GM12864 (cell line): Measurements from ENCODE around the gene KREMEN1.
A peak's percentile ranks its signal among the peaks of the same experiment; 100 is the strongest.

Experiments used
- DNase-seq: peaks from one replicate; pipeline ENCODE4 v3.0.0-alpha.2; 2011; ENCODE audit warnings: low read depth
- H3K4me3 ChIP-seq: 2 replicates; pipeline ENCODE4 v1.5.1; 2011; ENCODE audit warnings: mild to moderate bottlenecking, low read depth, low read length, control low read depth
- TF ChIP-seq, protein P1 (sequence below): IDR thresholded peaks from 2 replicates; pipeline ENCODE4 v1.5.1; 2011; ENCODE audit warnings: low read depth, mild to moderate bottlenecking, moderate library complexity, low read length, control low read depth, inconsistent platforms; ENCODE audit errors: missing control alignments

KREMEN1 gene

DNA sequence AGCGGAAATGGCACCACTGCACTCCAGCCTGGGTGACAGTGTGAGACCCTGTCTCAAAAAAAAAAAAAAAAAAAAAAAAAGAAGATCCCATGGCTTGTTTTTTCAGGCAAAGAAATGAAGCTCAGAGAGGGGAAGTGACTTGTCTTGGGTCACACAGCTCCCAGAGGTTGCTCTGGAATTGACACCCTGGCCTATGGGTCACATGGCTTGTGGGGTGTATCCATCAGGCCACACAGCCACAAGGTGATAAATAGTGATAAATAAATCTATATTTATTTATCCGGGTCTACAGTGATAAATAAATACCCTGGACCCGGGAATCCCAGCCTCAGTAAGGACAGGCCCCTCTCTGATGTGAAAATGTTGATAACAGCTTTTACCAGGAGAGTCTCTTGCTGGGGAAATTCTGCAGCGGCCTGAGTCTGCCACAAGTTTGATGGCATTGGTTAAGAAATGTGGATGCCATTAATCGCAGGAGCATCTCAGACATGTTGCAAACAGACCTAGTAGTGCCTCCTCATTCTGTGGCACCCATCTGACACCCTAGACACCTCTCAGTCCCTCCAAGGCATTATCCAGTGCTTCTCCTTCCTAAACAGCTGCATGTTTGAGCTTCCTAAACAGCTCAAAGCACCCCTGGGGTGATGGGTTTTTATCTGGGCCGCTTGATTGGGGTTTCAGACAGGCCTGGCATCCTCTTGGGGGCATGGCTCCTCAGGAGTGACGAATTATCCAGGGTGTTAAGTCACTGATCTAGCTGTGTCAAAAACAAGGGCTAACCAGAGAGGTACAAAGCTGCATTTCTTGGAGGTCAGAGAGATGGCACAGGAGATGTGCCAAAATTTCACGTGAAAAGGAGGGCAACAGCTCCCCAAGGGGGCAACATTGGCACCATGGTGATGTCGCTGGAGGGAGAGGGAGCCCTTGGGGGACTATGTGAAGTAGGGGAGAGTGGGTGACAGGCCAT, 130.9 kb downstream of the KREMEN1 start:
- DNase-seq = no peak
- no peak overlapping the region for H3K4me3 ChIP-seq
- TF ChIP-seq, protein P1, sequence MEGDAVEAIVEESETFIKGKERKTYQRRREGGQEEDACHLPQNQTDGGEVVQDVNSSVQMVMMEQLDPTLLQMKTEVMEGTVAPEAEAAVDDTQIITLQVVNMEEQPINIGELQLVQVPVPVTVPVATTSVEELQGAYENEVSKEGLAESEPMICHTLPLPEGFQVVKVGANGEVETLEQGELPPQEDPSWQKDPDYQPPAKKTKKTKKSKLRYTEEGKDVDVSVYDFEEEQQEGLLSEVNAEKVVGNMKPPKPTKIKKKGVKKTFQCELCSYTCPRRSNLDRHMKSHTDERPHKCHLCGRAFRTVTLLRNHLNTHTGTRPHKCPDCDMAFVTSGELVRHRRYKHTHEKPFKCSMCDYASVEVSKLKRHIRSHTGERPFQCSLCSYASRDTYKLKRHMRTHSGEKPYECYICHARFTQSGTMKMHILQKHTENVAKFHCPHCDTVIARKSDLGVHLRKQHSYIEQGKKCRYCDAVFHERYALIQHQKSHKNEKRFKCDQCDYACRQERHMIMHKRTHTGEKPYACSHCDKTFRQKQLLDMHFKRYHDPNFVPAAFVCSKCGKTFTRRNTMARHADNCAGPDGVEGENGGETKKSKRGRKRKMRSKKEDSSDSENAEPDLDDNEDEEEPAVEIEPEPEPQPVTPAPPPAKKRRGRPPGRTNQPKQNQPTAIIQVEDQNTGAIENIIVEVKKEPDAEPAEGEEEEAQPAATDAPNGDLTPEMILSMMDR = no peak

DNA sequence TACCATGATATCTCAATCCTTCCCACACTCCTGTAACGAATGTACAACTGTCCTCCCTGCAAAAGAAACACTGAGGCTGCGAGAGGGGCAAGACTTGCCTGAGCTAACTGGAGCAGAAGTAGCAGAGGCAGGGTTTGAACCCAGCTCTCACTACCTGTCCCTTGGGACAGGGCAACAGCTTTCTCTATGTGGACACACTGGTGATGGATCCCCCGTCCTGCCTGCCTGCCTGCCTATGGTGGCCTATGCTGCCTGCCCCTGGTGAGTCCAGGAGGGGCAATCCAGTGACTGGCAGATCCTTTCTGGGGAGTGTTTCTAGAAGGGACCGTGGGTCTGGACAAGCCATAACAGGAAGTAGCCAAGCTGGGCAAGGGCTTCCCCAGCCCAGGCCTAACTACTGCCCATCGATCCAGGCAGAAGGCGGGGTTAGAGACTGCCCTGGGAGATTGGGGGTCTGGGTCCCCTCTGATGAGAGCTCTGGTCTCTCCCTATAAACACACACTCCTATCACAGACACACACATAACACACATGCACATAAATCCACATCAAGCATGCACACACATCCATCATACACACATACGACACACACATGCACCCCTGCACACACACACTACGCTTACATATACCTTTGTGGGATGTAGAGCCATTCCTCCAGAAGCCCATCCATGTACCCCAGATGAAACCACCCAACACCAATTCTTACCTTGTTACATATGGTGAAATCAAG, 131.8 kb downstream of the KREMEN1 start:
- TF ChIP-seq, protein P1 = no peak
- no peak overlapping the region; the same call in 1 of the 2 replicates for H3K4me3 ChIP-seq
- DNase-seq = no peak

DNA sequence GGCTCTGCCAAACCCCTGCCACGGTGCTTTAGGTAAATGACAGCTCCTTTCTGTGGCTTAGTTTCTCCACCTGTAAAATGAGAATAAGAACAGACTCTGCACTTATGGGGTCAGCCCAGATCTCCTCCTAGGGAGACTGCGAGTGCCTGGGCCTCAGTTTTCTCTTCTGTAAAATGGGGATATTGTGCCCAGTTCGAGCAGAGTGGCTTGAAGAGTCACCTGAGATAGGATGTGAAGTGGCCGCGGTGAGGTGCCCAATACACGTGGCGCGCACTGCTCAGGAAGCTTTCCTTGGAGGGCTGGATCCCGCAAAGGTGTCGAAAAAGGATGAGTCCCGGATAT, 132.4 kb downstream of the KREMEN1 start:
- TF ChIP-seq, protein P1 = no peak
- DNase-seq = no peak
- peak overlapping the region; percentile 20 for H3K4me3 ChIP-seq

DNA sequence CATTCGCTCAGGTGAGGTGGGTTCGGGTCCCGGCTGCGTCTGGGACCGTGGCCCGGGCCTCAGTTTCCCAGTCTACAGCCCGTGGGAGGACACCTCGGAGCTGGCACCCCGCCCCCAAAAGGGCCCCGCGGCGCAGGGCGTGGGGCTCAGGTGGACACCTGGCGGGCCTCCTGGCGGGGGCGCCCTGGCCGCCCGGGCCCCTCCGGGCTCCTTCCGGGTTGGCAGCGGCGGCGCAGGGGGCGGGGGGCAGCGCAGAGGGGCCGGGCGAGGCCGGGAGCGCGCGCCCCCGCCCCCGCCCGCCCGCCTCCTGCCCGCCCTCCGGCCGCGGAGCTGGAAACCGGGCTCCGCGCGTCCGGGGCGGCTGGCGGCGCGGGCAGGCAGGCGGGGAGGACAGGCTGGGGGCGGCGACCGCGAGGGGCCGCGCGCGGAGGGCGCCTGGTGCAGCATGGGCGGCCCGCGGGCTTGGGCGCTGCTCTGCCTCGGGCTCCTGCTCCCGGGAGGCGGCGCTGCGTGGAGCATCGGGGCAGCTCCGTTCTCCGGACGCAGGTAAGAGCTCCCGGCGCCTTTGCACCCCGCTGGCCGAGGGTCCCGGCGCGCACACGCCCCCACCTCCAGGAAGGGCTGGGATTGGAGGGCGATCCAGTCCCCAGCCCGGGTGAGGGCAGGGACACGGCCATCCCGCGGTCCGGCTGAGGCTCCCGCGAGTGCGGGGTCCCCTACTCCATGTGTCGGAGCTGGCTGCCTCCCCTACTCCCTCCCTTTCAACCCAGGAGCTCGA, 132.9 kb downstream of the KREMEN1 start, which contains the start of gene EMID1:
TSS of gene EMID1 (plus strand) at position 303 of the 778 bp plus-strand sequence. CDS start at position 446, 143 bp downstream.
- TF ChIP-seq, protein P1 = no peak
- H3K4me3 ChIP-seq = peak within 1 kb of the TSS; percentile 67
- DNase-seq = no peak

DNA sequence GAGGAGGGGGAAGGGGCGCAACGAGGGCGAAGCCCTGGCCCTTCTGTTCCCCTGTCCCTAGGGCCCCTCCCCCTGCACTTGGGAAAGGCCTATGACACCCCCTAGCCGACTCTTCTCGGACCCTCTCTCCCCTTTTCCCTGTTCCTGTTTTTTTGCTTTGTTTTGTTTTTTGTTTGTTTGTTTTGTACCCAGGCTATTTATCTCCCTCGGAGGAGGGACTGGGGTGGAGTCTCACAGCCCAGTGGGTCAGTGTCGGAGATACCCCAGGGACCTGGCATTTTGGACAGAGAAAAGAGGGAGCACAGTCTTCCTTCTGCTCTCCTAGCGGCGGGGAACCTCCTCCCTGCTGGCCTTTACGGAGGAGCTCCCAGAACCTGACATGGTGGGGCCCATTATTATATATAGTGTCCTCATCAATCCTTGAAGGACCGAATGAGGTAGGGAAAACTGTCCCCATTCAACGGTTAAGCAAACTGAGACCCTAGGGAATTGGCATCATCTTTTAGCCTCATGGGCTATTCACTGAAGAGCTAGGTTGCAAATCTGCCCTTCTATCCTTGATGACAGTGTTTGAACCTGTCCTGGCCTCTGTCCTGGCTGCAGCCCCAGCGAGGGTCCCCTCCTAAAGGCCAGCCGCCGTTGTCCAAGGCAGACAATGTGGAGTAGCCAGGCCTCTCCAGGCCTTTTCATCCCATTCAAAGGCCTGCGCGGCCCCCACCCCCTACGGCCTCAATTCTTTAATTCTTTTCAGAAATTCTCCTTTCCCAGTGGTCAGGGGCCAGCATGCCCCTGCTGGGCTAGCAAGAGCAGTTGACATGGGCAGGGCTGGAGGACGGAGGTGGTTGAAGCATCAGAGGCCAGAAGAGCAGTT, 133.8 kb downstream of the KREMEN1 start:
- peak overlapping the region; percentile 67 for H3K4me3 ChIP-seq
- TF ChIP-seq, protein P1 = no peak
- no peak for DNase-seq

DNA sequence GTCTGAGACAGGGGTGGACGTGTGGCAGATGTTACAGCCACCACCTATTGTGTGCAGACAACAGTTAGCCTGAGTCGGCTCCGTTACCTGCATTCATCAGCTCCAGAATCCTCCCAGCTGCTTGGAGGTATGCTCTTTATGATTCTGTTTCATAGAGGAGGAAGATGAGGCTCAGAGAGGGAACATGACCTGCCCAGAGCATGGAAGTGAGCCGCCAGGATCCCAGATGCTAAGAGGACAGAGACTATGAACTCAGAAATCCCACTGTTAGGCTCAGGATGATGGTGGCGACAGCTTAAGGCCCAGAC, 134.4 kb downstream of the KREMEN1 start:
- TF ChIP-seq, protein P1 = no peak
- no peak for DNase-seq
- peak overlapping the region; percentile 67; the same call in 1 of the 2 replicates for H3K4me3 ChIP-seq
